SJCRH30 (cell line): ENCODE results near the gene IL31. TPM values are rescaled to one million over a fixed set of nuclear protein-coding genes. Genes with fewer than 3 reads are reported as not detected.
"Not testable (repeated sequence)": the region's sequence is repeated elsewhere in the genome, so short reads cannot be mapped to it uniquely, and the experiment has no call there.

Source experiments
- DNase-seq, 2 experiments: peaks; one replicate each; pipeline ENCODE4 v3.0.0-alpha.2; 2015 to 2020
- H3K27ac ChIP-seq: fragments of 250-450 bp; sonication (Bioruptor Pico); 2 replicates; pipeline ENCODE4 v1.5.1; 2020; ENCODE audit warnings: mild to moderate bottlenecking, moderate library complexity
- H3K27me3 ChIP-seq: fragments of 250-450 bp; sonication (Bioruptor Pico); 2 replicates; pipeline ENCODE4 v1.5.1; 2020; ENCODE audit warnings: mild to moderate bottlenecking, moderate library complexity
- H3K36me3 ChIP-seq: fragments of 250-450 bp; sonication (Bioruptor Pico); 2 replicates; pipeline ENCODE4 v1.5.1; 2020; ENCODE audit warnings: mild to moderate bottlenecking, moderate library complexity
- H3K4me1 ChIP-seq: fragments of 250-450 bp; sonication (Bioruptor Pico); 2 replicates; pipeline ENCODE4 v1.5.1; 2020; ENCODE audit warnings: mild to moderate bottlenecking, moderate library complexity
- H3K4me3 ChIP-seq: fragments of 250-450 bp; sonication (Bioruptor Pico); 2 replicates; pipeline ENCODE4 v1.5.1; 2020; ENCODE audit warnings: mild to moderate bottlenecking, moderate library complexity
- H3K9me3 ChIP-seq: fragments of 250-450 bp; sonication (Bioruptor Pico); replicated peaks from 2 replicates; pipeline ENCODE4 v1.5.1; 2020; ENCODE audit warnings: mild to moderate bottlenecking, moderate library complexity
- total RNA-seq: library from RNA; depleted of rRNA; stranded (reverse); fragments of >200 nt; shearing (Covaris generic); gene quantifications from 2 replicates; pipeline ENCODE4 v1.2.3, GENCODE V29; 2014; rRNA removed

IL31 gene
- total RNA-seq = not detected in 2 replicates

DNA sequence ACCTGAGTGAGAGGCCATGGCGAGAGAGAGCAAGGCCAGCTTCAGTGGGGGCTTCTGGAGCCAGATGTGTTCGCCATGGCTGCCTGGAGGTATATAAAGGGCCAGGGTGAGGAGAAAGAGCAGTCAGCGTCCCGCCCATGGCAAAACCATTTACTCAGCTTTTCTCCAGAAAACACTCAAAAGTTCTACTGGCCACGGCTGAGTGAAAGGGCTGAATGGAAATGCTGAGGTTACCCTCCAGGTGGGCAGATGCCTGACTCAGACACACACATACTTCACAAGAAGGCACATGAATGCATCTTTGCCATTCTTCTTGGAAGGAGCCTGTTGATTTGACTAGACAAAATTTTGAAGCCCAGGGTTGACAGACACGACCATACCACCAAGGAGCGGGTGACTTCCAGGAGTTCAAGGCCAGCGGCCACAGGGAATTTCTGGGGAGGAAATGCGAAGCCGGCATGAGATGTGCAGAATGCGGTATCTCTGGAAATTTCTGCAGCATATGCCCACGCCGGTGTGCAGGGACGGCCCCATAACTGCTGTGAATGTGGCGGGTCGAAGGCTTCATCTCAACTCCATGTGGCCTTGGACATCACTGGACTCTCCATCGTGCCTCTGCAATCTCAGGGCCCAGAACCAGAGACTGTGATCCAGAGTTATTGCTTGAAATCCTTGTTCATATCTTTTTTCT, at the start of gene IL31:
Gene IL31 (minus strand): TSS at position 67 of the 691 bp plus-strand sequence. CDS start 49 bp downstream, at position 18.
- DNase-seq = no peak
- H3K4me3 ChIP-seq = no peak within 1 kb of the TSS

DNA sequence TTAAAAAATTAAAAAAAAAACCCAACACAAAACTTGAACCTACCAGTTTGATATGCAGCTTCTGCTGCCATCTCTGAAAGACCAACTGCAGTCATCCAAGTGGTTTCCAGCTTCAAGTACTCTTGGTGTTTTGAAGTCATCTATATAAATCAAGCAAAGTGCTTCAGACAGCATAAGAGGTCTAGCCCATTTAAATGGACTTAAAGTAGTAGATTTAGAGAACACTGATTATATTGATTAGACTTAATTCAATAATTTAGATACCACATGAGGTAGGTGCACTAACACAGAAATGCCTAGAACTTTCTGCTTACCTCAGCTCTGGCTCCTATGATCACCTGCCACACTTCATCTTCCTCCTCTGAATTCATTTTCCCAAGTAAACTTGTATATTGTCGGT, 42.4 kb upstream of the IL31 start:
- no peaks in the 10 kb centered on the region for H3K27me3 ChIP-seq
- H3K27ac ChIP-seq = no peak overlapping the region
- no peaks in the 10 kb centered on the region for H3K9me3 ChIP-seq
- no peak overlapping the region for H3K4me3 ChIP-seq
- H3K4me1 ChIP-seq = no peaks in the 10 kb centered on the region
- DNase-seq = no peak
- peaks cover 81% of the 10 kb centered on the region for H3K36me3 ChIP-seq

More for the DNA sequence above, at the start of gene IL31:
- Histone ChIP-seq H3K27me3 (no peaks in the 10 kb centered on the region), H3K9me3 (no peaks in the 10 kb centered on the region), H3K36me3 (no peaks in the 10 kb centered on the region), H3K4me1 (peaks cover 7% of the 10 kb centered on the region; the same call in 1 of the 2 replicates), H3K27ac (no peak within 1 kb of the TSS)

DNA sequence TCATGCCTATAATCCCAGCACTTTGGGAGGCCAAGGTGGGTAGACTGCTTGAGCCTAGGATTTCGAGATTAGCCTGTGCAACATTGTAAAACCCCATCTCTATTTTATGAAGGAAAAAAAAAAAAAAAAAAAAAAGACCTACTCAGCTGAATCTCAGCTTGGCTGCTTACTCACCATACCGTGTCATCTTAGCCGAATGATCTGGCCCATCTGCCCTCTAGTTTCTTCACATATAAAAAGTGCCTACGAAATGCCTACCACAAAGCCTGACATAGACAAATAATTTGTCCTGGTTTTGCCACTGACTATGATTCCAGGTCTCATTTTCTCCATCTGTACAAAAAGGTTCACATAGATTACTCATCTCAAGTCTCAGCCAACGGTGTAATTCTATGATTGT, 41.8 kb upstream of the IL31 start:
- DNase-seq = no peak
- Histone ChIP-seq H3K27me3 (no peaks in the 10 kb centered on the region), H3K36me3 (peaks cover 82% of the 10 kb centered on the region), H3K27ac (no peak overlapping the region), H3K4me1 (no peaks in the 10 kb centered on the region), H3K9me3 (no peaks in the 10 kb centered on the region), H3K4me3 (no peak overlapping the region)

DNA sequence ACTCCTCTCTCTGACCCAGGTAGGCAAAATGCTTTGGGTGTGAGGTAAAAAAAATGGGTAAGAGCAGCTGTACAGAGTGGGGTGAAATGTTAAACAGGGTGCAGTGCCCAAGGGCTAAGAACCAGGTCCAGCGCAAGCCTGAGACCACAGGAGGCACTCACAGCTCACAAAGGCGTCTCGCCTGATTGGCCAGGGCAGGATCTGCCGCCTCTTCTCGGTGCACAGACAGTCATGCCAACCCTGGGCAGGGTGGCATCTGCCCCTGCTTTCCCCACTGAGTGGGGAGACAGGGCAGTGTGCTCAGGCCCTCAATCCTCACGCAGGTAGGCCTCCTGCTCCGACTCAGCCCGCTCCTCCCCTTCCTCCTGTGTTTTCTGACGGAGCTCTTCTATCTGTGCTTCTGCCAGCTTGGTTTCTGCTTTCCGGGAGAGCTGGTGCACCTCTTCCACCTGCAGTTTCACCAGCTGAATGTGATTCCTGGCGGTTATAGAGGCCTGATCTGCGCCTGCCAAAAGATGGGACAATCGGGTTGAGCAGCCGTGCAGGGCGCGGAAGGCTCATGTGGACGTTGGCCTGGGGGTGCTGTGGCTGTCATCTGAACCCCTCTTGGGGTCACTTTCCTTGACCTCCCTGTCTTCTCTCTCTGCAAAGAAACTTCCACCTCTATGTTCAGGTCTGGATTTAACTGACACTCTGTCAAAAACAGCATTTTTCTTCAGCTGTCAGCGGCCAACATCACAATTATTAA, 34.2 kb upstream of the IL31 start:
- no peak for DNase-seq
- H3K4me3 ChIP-seq = no peak overlapping the region
- H3K36me3 ChIP-seq = peaks cover 27% of the 10 kb centered on the region
- H3K27ac ChIP-seq = no peak overlapping the region
- no peaks in the 10 kb centered on the region for H3K9me3 ChIP-seq
- H3K4me1 ChIP-seq = no peaks in the 10 kb centered on the region
- H3K27me3 ChIP-seq = no peaks in the 10 kb centered on the region

DNA sequence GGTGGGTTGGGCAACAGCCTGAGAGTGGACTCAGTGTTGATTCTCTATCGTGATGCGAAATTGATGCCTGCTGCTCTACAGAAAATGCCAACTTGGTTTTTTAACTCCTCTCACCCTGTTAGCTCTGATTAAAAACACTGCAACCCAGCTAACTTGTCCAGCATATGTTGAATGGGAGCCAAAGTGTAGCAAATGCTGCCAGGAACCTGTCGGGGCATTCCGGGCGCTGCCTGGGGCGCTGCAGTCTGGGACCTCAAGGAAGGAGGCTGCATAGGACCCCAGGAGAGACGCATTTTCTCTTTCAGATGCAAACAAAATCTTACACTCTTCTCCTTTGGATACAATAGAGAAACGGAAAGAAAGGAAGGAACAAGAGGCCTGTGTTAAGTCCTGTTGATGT, 33.4 kb upstream of the IL31 start:
- no peak for DNase-seq
- H3K27ac ChIP-seq = no peak overlapping the region
- peaks cover 20% of the 10 kb centered on the region for H3K36me3 ChIP-seq
- H3K4me1 ChIP-seq = no peaks in the 10 kb centered on the region
- no peak overlapping the region for H3K4me3 ChIP-seq
- H3K27me3 ChIP-seq = no peaks in the 10 kb centered on the region
- H3K9me3 ChIP-seq = no peaks in the 10 kb centered on the region

DNA sequence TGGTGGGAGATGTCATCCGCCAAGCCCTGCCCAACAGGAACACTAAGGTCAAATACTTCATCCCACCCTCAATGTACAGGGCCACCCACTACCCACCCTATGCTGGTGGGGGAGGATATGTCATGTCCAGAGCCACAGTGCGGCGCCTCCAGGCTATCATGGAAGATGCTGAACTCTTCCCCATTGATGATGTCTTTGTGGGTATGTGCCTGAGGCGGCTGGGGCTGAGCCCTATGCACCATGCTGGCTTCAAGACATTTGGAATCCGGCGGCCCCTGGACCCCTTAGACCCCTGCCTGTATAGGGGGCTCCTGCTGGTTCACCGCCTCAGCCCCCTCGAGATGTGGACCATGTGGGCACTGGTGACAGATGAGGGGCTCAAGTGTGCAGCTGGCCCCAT, 33.0 kb upstream of the IL31 start:
- Histone ChIP-seq H3K27me3 (no peaks in the 10 kb centered on the region), H3K27ac (no peak overlapping the region), H3K9me3 (no peaks in the 10 kb centered on the region), H3K4me1 (no peaks in the 10 kb centered on the region), H3K4me3 (no peak overlapping the region), H3K36me3 (peaks cover 16% of the 10 kb centered on the region)
- no peak for DNase-seq

DNA sequence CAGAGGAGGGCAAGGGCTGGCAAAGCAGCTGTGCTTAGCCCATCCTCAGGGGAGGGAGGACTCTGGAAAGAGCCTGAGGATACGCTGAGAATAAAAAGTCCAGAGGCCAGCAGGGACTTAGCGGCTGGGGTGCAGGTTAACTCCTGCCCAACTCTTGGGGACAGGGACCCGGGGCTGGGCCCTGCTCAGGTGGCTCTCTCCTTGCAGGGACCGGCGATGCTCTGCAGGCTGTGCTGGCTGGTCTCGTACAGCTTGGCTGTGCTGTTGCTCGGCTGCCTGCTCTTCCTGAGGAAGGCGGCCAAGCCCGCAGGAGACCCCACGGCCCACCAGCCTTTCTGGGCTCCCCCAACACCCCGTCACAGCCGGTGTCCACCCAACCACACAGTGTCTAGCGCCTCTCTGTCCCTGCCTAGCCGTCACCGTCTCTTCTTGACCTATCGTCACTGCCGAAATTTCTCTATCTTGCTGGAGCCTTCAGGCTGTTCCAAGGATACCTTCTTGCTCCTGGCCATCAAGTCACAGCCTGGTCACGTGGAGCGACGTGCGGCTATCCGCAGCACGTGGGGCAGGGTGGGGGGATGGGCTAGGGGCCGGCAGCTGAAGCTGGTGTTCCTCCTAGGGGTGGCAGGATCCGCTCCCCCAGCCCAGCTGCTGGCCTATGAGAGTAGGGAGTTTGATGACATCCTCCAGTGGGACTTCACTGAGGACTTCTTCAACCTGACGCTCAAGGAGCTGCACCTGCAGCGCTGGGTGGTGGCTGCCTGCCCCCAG, 32.3 kb upstream of the IL31 start:
- Histone ChIP-seq H3K36me3 (peaks cover 11% of the 10 kb centered on the region), H3K27me3 (no peaks in the 10 kb centered on the region), H3K27ac (no peak overlapping the region), H3K9me3 (no peaks in the 10 kb centered on the region), H3K4me1 (no peaks in the 10 kb centered on the region), H3K4me3 (no peak overlapping the region)
- no peak for DNase-seq

DNA sequence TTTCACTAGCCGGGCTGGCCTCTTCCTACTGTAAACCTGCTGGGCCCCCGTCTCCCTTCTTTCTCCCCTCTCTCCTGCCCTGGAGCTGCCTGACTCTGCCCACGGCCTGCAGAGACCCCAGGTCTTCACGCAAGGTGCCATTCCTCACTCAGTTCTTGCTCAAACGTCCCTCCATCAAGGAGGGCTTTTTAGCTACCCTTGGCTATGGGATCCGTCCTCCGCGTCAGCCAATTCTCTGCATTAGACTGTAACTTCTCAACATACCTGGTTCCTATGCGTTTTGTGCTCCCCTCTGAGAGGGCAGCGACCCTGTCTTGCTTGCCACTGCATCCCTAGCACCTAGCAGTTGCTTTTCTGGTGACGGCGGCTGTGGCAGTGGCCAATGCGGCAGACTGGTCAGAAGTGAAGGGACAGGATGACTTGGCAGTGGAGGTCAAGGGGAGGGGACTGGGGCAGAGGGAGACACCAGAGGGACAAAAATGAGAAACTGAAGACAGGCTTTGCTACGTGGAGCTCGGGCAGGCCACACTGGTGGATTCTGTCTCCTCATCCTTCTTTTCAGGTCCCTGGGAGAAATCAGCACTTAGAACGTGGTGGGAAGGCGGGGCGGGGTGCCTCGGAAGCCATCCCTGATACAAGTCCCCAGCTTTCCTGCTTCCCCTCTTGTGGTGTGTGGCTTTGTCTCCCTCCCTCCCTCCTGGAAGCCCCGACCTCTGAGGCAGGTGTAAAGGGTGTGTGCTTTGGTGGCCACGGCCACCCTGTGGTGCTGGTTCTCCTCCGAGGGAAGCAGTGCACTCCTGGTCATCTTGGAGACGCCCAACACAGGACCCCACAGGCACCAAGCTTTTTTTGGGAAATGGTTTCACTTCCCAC, 31.3 kb upstream of the IL31 start:
- Histone ChIP-seq H3K27me3 (no peaks in the 10 kb centered on the region), H3K36me3 (peaks cover 3% of the 10 kb centered on the region; the same call in 1 of the 2 replicates), H3K4me3 (no peak overlapping the region), H3K4me1 (no peaks in the 10 kb centered on the region), H3K9me3 (no peaks in the 10 kb centered on the region), H3K27ac (no peak overlapping the region)
- no peak for DNase-seq

DNA sequence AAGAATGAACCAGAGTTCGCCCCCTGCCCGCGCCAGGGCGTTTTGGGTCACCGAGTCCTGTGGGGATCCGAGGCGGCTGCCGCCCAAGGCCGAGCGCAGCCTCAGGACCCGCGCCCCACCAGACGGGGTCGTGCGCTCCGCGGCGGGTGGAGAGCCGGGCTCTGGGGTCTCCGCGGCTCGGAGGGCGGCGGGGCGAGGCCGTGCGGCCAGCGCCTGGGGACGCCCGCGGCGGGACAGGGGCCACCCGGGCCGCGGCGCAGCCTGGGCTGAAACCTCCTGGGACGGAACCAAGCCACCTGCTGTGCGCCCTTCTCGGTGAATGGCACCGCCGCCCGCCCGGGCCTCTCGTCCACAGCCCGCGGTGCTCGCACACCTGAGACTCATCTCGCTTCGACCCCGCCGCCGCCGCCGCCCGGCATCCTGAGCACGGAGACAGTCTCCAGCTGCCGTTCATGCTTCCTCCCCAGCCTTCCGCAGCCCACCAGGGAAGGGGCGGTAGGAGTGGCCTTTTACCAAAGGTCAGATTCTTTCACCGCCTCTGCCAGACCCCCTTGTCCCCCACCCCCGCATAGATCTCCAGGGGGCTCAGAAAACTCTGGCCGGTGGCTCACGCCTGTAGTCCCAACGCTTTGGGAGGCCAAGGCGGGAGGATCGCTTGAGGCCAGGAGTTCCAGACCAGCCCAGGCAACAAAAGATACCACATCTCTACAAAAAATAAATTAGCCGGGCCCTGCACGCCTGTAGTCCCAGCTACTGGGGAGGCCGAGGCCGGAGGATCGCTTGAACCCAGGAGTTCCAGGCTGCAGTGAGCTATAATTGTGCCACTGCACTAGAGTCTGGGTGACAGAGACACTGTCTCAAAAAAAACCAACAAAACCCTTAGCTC, 30.4 kb upstream of the IL31 start:
- H3K27me3 ChIP-seq = no peaks in the 10 kb centered on the region

DNA sequence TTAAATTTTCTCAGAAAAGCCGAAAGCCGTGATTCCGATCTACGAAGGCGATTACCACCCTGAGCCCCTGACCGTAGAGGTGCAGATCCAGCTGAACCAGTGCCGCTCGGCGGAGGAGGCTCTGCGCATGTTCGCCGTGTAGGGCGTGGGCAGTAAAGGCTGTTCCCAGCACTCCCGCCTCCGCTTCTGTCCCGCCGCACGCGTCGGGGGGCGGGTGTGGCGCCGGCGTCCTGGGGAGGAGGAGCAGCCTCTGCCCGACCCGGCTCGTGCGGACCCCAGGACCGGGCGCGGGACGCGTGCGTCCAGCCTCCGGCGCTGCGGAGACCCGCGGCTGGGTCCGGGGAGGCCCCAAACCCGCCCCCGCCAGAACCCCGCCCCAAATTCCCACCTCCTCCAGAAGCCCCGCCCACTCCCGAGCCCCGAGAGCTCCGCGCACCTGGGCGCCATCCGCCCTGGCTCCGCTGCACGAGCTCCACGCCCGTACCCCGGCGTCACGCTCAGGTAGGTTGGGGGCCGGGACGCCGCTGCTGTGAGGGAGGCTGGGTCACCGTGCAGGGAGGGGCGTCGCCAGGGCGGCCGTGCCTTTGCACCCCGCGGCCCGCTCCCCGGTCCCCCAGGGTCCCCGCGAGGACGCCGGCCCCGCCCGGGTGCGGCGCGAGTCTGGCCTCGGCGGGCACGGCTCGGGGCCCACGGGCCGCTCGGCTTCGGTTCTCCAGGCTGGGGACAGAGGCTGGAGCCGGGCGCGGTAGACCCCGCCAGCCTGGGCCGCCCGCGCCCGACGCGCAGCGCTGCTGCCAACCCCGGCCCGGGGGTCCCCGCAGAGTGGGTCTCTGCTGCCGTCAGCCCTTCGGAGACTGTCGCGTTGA, 29.5 kb upstream of the IL31 start, which contains the start of gene B3GNT4:
Gene B3GNT4 (plus strand): TSS at position 409 of the 866 bp plus-strand sequence. CDS start 910 bp downstream, outside the sequence.
- Histone ChIP-seq H3K4me3 (peak within 1 kb of the TSS; percentile 57), H3K4me1 (no peaks in the 10 kb centered on the region), H3K36me3 (no peaks in the 10 kb centered on the region; the same call in 1 of the 2 replicates), H3K27ac (no peak within 1 kb of the TSS), H3K27me3 (no peaks in the 10 kb centered on the region), H3K9me3 (no peaks in the 10 kb centered on the region)
- DNase-seq = peak; percentile 50 to 51

More for the DNA sequence above, 30.4 kb upstream of the IL31 start:
- no peak for DNase-seq
- no peaks in the 10 kb centered on the region; the same call in 1 of the 2 replicates for H3K36me3 ChIP-seq
- no peaks in the 10 kb centered on the region for H3K4me1 ChIP-seq
- H3K4me3 ChIP-seq = no peak overlapping the region
- no peaks in the 10 kb centered on the region for H3K9me3 ChIP-seq
- no peak overlapping the region for H3K27ac ChIP-seq

DNA sequence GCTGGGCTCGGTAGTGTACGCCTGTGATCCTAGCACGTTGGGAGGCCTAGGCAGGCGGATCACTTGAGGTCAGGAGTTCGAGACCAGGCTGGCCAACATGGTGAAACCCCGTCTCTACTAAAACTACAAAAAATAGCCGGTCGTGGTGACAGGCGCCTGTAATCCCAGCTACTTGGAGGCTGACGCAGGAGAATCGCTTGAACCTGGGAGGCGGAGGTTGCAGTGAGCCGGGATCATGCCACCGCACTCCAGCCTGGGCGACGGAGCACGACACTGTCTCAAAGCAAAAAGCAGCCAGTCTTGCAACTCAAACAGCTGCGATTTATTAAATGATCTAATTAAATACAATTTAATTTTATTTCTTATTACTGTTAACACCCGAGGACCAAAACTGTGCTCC, 28.8 kb upstream of the IL31 start:
- not testable (repeated sequence) for H3K27ac ChIP-seq, H3K36me3 ChIP-seq, H3K9me3 ChIP-seq, H3K27me3 ChIP-seq, DNase-seq, H3K4me1 ChIP-seq
- H3K4me3 ChIP-seq = peak overlapping the region; percentile 57

DNA sequence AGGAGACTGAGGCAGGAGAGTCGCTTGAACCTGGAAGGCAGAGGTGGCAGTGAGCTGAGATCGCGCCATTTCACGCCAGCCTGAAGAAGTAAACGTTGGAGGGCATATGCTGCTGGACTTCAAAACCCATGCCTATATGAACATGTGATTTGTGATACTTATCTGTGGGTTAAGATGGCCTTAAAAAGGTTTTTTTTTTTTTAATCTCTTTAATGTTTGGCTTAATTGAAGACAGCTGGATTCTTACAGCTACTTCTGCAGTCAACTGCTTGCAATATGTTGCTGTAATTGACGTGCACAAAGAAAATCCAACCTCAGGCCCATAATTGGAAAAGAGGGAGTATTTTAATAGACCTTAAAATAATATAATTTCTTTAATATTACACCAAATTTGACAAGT, 28.0 kb upstream of the IL31 start:
- H3K9me3 ChIP-seq = no peaks in the 10 kb centered on the region
- no peaks in the 10 kb centered on the region for H3K4me1 ChIP-seq
- H3K27ac ChIP-seq = no peak overlapping the region
- no peak overlapping the region for H3K4me3 ChIP-seq
- no peak for DNase-seq
- H3K36me3 ChIP-seq = no peaks in the 10 kb centered on the region; the same call in 1 of the 2 replicates
- H3K27me3 ChIP-seq = no peaks in the 10 kb centered on the region

DNA sequence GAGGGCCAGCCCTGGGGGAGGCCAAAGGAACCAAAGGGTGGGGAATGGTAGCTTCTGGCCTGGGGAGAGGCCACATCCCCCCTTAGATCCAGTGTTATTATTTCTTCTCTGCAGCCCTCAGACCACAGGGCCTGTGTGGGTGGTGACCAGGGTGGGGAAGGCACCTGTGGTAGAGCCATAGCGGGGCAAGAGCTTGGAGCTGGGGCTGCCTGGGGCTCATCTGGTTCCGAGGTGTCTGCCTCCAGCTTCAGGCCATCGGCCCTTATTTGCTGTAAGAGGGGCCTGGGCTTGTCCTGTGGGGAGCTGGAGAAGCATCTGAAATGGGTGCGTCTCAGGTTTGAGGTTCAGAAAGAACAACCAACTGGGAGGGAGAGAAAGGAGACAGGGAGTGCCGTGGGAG, 27.4 kb upstream of the IL31 start:
- no peak overlapping the region for H3K4me3 ChIP-seq
- H3K9me3 ChIP-seq = no peaks in the 10 kb centered on the region
- no peak for DNase-seq
- H3K27ac ChIP-seq = no peak overlapping the region
- H3K36me3 ChIP-seq = no peaks in the 10 kb centered on the region
- H3K27me3 ChIP-seq = no peaks in the 10 kb centered on the region
- H3K4me1 ChIP-seq = no peaks in the 10 kb centered on the region
